GM19193 (cell line): ENCODE results near the gene SEC62.

Source experiments
- POLR2A ChIP-seq: IDR thresholded peaks from 4 replicates; pipeline ENCODE4 v1.6.1; 2011; ENCODE audit not compliant: insufficient read depth, insufficient read length; ENCODE audit errors: extremely low read depth

Gene SEC62

DNA sequence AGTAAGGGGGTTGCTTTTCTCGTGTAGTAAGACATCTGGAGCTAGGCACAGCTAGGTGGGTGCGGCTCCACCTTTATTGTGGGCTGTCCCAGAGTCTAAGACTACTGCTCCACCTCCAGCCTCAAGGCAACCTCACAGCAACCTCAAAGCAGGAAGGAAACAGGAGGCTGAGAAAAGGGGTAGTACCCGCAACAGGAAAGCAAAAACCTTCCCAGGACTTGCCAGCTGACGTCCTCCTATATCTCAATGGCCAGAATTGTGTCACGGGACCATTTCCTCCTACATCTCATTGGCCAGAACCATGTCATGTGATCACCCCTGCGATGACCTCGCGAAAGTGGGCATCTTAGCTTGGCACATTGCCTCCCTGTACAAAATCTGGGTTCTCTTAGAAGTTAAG lies 66.9 kb downstream of the SEC62 start:
- TF ChIP-seq POLR2A = no peak

- peak; percentile 58 for TF ChIP-seq POLR2A
These were observed 71.1 kb downstream of the SEC62 start, which contains the start of gene GPR160 for GRCh38 chr3:170037463-170038433. Gene GPR160 (plus strand): TSS chr3:170037995. CDS start chr3:170083973, 45,978 bp downstream.

DNA sequence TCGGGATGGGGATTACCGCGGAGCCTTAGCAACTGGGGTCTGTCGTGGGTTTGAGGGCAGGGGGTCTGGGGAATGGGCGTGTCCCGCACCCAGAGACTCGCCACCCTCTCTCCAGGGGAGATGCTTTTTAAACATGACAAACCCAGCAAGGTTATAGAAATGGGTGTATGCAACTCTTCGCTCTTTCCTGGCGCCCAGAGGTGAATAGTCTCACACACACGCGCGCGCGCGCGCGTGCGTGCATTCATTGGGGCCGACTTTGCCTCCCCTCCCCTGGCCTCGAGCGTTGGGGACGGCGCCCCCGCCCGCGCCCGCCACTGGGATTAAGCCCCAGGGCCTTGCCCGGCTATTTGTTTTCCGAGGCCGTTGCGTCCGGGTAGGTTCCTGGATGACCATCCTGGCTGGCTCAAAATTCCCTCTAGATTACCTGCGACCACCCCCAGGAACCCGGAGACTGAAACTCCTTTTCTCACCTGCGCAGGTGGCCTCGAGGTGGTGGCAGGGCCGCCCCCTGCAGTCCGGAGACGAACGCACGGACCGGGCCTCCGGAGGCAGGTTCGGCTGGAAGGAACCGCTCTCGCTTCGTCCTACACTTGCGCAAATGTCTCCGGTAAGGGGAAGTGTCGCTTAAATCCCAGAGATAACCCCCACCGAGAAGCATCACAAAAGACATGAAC lies 72.0 kb downstream of the SEC62 start:
- TF ChIP-seq POLR2A = peak; percentile 18

- no peak for TF ChIP-seq POLR2A
These were observed 73.8 kb downstream of the SEC62 start for GRCh38 chr3:170040418-170040817.

- TF ChIP-seq POLR2A = no peak
These were observed 76.9 kb downstream of the SEC62 start for GRCh38 chr3:170043506-170043905.

GRCh38 chr3:170044271-170044670 lies 77.7 kb downstream of the SEC62 start:
- no peak for TF ChIP-seq POLR2A

GRCh38 chr3:170044795-170045244 lies 78.2 kb downstream of the SEC62 start:
- TF ChIP-seq POLR2A = no peak

- TF ChIP-seq POLR2A = no peak
These were observed 79.9 kb downstream of the SEC62 start for GRCh38 chr3:170046269-170047132.

DNA sequence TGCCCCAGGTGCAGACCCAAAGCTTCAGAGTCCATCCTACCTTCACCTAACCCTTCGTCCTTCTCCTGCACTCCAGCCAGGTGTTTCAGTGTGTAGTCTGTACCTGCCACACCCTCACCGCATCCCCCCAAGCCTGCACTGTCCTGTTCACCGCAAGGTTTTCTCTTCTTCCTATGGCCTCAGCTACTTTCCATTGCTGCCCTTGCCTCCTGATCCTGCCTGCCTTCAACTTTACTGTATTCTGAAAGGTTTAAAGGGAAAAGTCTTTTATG lies 80.5 kb downstream of the SEC62 start:
- no peak for TF ChIP-seq POLR2A
